ENCODE results near the gene CTCFL. TPM values are rescaled to one million over a fixed set of nuclear protein-coding genes. Genes with fewer than 3 reads are reported as not detected.
A peak's percentile ranks its signal among the peaks of the same experiment; 100 is the strongest.

The CTCFL gene
- total RNA-seq, 3 donors from 2014 or later: 0.11 to 0.27 (median 0.15) TPM

DNA sequence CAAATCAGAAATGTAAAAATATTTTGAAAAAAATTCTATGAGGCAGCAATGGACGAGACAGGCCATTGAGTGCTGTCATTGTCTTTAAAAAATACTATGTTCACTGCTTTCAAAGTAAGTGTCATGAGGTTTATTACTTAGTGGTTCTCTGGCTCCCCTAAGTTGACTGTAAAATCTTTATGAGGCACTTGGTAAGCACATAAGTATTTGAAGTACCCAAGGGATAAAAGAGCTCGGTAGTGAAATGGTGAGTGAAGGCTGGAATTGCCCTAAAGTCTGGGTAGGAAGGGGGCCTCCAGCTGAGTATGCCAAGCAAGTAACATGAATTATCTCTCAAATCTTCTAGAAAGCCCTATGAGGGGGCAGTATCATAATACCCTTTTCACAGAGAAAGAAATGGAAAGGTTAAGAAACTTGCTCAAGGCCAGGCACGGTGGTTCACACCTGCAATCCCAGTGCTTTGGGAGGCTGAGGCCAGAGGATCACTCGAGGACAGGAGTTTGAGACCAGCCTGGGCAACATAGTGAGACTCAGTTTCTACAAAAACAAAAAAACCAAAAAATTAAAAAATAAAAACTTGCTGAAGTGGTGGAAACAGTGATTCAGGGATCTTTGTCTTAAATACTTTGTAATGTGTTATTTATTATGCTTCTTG is 5.5 kb upstream of the CTCFL start:
- DNase-seq: no peak
- no peaks in the 10 kb centered on the region for H3K36me3 Mint-ChIP-seq (ENCODE audit: insufficient read depth)
- no peaks in the 10 kb centered on the region for H3K9me3 Mint-ChIP-seq
- H3K27me3 Mint-ChIP-seq (ENCODE audit: low read depth): peaks cover 15% of the 10 kb centered on the region
- ATAC-seq: no peak
- H3K4me3 Mint-ChIP-seq: no peak overlapping the region
- no peaks in the 10 kb centered on the region for H3K4me1 Mint-ChIP-seq (ENCODE audit: low read depth)

DNA sequence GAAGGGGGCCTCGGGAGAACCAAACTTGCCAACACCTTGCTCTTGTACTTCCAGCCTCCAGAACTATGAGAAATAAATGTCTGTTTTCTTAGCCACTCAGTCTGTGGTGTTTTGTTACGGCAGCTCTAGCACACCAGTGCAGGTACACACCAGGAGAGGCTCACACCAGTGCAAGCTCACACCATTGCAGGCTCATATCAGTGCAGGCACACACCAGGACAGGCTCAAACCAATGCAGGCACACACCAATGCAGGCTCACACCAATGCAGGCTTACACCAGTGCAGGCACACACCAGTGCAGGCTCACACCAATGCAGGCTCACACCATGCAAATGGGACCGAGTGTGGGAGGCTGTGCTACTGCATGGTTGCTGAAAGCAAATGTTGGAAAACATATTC is 4.9 kb upstream of the CTCFL start:
- Mint-ChIP-seq H3K4me1 (ENCODE audit: low read depth) (no peaks in the 10 kb centered on the region), H3K36me3 (ENCODE audit: insufficient read depth) (no peaks in the 10 kb centered on the region), H3K9me3 (no peaks in the 10 kb centered on the region), H3K27me3 (ENCODE audit: low read depth) (peaks cover 10% of the 10 kb centered on the region), H3K4me3 (no peak overlapping the region)
- DNase-seq (no peak), ATAC-seq (no peak)

DNA sequence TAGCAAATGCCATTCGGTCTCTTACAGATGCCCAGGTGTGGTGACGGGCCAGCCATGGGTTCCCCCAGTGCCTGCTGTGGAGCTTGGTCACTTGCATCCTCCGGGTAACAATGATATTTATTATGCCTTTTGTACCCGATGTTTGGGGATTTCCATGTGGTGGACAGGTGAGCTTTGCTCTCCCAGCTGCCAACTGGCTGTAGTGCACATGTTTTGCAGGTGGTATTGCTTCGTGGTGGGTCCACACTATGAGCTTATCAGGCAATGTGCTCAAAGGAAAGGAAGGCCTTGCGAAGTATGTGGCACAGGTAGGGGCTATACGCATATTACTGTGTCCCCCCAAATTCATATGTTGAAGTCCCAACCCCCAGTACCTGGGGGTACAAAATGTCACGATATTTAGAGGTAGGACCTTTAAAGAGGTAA is 4.2 kb upstream of the CTCFL start:
- ATAC-seq (no peak), DNase-seq (no peak)
- Mint-ChIP-seq H3K4me3 (no peak overlapping the region), H3K36me3 (ENCODE audit: insufficient read depth) (no peaks in the 10 kb centered on the region), H3K27me3 (ENCODE audit: low read depth) (peaks cover 10% of the 10 kb centered on the region), H3K9me3 (no peaks in the 10 kb centered on the region), H3K4me1 (ENCODE audit: low read depth) (no peaks in the 10 kb centered on the region)

DNA sequence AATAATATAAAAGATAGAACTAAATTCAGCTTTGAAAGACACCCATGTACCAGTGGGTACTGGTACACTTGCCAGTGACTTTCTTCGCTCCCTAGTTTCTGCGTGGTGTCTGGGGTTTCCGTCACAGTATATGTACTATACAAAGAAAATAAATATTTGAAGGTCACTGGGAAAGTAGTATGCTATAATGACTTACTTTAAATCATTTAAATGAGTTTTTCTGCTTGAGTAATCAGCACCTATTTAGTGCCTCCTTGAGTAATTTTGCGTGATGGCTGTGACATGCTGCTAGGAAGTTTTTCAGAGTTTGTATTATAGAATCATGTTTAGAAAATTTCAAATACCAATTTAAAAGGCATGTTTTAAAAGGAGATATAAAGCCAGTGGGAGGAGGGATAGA is 3.2 kb upstream of the CTCFL start:
- DNase-seq: no peak
- Mint-ChIP-seq H3K4me1 (ENCODE audit: low read depth) (peaks cover 1% of the 10 kb centered on the region), H3K9me3 (no peaks in the 10 kb centered on the region), H3K36me3 (ENCODE audit: insufficient read depth) (no peaks in the 10 kb centered on the region), H3K27me3 (ENCODE audit: low read depth) (peaks cover 3% of the 10 kb centered on the region), H3K4me3 (no peak overlapping the region)
- ATAC-seq: no peak

DNA sequence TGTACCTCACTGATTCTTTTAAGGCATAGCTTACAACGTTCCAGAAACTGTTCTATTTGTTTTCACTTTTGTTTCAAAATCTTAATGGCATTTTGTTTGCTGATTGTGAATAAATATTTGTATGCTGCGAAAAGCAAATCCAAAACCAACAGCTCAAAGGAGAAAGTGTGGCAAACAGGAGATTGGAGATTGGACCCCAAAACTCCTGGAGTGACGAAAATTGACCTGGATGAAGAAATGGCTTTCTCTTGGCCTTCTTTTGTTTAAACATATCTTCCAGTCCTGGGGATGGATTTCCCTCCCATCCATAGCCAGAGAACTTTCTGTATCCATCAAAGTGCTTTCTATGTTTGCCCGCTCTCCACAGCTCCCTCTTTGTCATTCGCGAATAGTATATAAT is 2.8 kb upstream of the CTCFL start:
- Mint-ChIP-seq H3K4me1 (ENCODE audit: low read depth) (peaks cover 5% of the 10 kb centered on the region), H3K4me3 (no peak overlapping the region), H3K27me3 (ENCODE audit: low read depth) (peaks cover under 1% of the 10 kb centered on the region), H3K9me3 (no peaks in the 10 kb centered on the region), H3K36me3 (ENCODE audit: insufficient read depth) (no peaks in the 10 kb centered on the region)
- no peak for DNase-seq
- ATAC-seq: no peak

DNA sequence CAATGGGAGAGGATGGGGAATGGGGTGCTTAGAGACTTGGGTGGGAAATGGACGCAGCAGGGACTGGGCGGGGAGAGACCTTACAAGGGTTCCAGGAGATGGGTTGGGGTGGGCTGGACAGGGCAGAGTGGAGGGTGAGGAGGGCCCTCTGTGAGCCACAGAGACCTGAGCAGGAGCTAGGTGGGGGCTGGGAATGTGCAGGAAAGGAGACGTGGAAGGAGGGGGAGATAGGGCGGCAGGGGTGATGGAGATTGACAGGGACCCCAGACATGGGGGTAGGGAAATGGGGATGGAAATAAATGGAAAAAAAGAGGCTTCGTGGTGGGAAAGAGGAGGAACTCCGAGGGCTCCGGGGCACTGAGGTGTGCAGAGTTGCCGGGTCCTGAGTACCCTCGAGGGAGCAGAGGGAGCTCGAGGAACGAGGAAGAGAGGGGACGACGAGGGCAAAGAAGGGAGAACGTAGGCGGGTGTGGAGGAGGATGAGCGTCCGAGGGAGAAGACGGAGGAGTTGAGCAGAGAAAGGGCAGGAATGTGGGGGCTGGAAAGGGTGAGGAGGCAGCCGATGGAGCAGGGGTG is 2.0 kb upstream of the CTCFL start:
- no peaks in the 10 kb centered on the region for H3K36me3 Mint-ChIP-seq (ENCODE audit: insufficient read depth)
- H3K4me1 Mint-ChIP-seq (ENCODE audit: low read depth): peaks cover 9% of the 10 kb centered on the region
- H3K27me3 Mint-ChIP-seq (ENCODE audit: low read depth): no peaks in the 10 kb centered on the region
- H3K4me3 Mint-ChIP-seq: no peak overlapping the region
- H3K9me3 Mint-ChIP-seq: no peaks in the 10 kb centered on the region
- ATAC-seq: no peak
- DNase-seq: no peak

DNA sequence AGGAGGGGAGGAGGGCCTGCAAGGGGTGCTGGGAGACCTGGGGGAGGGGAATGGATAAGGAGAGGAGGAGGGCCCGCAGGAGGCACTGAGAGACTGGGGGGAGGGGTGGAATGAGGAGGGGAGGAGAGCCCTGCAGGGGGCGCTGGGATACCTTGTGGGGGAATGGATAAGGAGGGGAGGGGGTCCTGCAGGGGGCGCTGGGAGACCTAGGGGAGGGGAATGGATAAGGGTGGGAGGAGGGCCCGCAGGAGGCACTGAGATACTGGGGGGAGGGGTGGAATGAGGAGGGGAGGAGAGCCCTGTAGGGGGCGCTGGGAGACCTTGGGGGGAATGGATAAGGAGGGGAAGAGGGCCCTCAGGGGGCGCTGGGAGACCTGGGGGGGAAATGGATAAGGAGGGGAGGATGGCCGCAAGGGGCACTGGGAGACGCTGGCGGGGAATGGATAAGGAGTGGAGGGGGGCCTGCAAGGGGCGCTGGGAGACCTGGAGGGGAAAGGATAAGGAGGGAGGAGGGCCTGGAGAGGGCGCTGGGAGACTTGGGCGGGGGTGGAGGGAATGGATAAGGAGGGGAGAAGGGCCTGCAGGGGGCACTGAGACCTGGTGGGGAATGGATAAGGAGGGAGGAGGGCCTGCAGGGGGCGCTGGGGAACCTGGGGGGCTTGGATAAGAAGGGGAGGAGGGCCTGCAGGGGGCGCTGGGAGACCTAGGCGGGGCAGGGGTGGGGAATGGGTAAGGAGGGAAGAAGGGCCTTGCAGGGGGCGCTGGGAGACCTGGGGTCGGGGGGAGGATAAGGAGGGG is 1.3 kb upstream of the CTCFL start:
- no peak overlapping the region for H3K4me3 Mint-ChIP-seq
- no peaks in the 10 kb centered on the region for H3K9me3 Mint-ChIP-seq
- ATAC-seq: no peak
- H3K4me1 Mint-ChIP-seq (ENCODE audit: low read depth): peaks cover 9% of the 10 kb centered on the region
- no peak for DNase-seq
- H3K27me3 Mint-ChIP-seq (ENCODE audit: low read depth): no peaks in the 10 kb centered on the region
- H3K36me3 Mint-ChIP-seq (ENCODE audit: insufficient read depth): no peaks in the 10 kb centered on the region

DNA sequence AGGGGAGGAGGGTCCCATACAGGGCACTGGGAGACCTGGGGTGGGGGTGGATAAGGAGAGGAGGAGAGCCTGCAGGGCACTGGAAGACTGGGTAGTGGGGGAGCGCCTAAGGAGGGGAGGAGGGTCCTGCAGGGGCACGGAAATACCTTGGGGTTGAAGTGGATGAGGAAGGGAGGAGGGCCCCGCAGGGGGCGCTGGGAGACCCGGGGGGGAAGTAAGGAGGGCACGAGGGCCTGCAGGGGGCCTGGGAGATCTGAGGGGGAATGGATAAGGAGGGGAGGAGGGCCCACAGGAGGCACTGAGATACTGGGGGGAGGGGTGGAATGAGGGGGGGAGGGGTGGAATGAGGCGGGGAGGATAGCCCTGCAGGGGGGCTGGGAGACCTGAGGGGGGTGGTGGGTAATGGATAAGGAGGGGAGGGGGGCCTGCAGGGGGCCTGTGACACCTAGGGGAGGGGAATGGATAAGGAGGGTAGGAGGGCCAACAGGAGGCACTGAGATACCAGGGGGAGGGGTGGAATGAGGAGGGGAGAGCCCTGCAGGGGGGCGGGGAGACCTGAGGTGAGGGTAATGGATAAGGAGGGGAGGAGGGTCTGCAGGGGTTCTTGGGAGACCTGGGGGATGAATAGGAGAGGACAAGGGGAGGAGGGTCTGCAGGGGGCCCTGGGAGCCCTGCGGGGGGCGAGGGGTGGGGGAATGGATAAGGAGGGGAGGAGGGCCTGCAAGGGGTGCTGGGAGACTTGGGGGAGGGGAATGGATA is 567 bp upstream of the CTCFL start:
- no peak for DNase-seq
- peaks cover 9% of the 10 kb centered on the region for H3K4me1 Mint-ChIP-seq (ENCODE audit: low read depth)
- ATAC-seq: no peak
- H3K9me3 Mint-ChIP-seq: no peaks in the 10 kb centered on the region
- H3K4me3 Mint-ChIP-seq: no peak overlapping the region
- no peaks in the 10 kb centered on the region for H3K36me3 Mint-ChIP-seq (ENCODE audit: insufficient read depth)
- no peaks in the 10 kb centered on the region for H3K27me3 Mint-ChIP-seq (ENCODE audit: low read depth)

DNA sequence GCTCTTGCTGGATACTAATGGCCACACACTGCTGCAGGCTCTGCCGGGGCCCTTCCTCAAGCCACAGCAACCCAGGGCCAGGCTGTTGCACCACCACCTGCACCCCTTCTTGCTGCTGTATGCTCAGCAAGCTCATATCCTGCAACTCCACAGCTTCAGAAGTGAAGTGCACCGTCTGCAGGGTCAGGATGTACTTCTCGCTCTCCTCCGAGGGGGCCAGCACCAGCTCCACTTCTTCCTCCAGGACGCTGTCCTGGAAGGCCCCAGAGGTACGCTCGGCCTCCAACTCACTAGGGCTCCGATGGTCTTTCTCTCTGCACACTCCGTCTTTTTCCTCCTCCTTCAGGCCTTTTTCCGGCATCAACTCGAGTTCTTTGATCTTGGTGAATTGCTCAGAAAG is 1.2 kb downstream of the CTCFL start:
- ATAC-seq: no peak
- Mint-ChIP-seq H3K4me1 (ENCODE audit: low read depth) (peaks cover 9% of the 10 kb centered on the region), H3K4me3 (no peak overlapping the region), H3K9me3 (no peaks in the 10 kb centered on the region), H3K36me3 (ENCODE audit: insufficient read depth) (no peaks in the 10 kb centered on the region), H3K27me3 (ENCODE audit: low read depth) (no peaks in the 10 kb centered on the region)
- no peak for DNase-seq

DNA sequence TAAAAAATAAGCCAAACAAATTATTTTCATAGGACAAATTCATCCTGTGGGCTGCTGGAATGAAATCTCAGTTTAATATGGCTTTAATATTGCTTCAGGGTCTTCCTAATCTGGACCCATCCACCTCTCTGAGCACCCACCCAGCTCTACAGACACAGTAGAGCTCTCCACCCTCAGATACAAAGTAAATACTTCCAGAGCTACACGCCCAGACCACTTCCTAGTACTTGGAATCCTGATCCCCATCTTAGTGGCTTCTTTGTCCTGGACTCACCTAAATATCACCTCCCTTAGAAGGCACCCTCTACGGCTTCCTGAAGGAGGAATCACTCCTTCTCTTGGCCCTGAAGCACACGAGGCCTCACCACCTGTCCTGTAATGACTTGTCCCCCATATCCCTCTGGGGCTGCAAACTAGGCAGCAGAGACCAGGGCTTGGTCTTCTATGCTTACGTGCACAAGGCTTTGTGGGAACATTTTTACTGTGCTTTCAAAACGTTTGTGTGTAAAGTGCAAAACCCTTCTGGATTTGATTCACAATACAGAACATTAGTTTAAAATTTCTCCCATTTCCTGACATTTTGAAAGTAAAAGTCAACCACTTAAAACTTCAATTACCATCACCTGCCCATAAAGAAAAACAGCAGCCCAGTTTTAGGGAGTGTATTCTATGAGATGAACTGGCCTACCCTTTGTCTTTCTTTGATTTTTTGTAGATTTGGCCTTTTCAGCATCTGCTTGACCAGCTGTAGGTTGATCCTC is 2.4 kb downstream of the CTCFL start:
- no peak for ATAC-seq
- H3K4me1 Mint-ChIP-seq (ENCODE audit: low read depth): peaks cover 9% of the 10 kb centered on the region
- no peaks in the 10 kb centered on the region for H3K36me3 Mint-ChIP-seq (ENCODE audit: insufficient read depth)
- no peaks in the 10 kb centered on the region for H3K9me3 Mint-ChIP-seq
- H3K4me3 Mint-ChIP-seq: no peak overlapping the region
- DNase-seq: no peak
- H3K27me3 Mint-ChIP-seq (ENCODE audit: low read depth): no peaks in the 10 kb centered on the region

DNA sequence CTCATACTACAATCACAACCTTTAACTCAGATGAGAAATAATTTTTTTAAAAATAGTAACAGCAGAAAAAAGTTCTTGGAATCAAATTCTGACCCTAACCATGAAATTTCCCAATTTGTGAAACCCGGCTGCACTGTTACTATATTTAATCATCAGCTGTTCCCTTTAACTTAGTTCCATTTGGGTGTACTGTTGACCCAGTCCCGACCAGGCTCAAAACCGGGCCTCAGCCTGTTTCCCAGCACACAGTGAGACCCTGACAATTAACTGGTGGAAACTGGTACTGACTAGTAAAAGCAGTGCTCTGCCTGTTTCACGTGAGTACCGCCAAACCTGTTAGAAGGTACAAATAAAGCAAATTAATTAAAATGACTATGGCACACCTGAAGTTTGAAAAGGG is 7.0 kb downstream of the CTCFL start:
- Mint-ChIP-seq H3K27me3 (ENCODE audit: low read depth) (peaks cover 5% of the 10 kb centered on the region), H3K36me3 (ENCODE audit: insufficient read depth) (no peaks in the 10 kb centered on the region), H3K4me3 (no peak overlapping the region), H3K4me1 (ENCODE audit: low read depth) (peaks cover 5% of the 10 kb centered on the region), H3K9me3 (no peaks in the 10 kb centered on the region)
- DNase-seq (no peak), ATAC-seq (no peak)

DNA sequence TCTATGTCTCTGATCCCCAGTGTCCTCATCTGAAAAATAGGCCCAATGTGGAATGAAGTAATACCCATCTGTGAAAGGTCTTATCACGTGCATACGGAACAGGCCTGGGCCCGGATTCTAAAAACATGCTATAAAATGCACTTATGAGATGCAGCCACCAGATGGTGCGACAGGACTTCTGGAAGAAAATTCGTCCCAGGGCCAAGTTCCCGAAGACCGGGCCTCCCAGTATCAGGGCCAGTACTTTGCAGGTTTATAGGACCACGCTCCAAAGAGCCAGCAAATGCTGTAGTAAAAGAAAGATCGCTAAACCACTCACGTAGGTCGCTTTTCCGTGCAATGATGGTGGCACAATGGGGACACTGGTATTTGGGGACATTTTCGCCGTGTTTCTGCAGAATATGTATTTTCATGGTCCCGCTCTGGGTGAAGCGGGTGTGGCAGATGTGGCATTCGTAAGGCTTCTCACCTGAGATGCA is 10.6 kb downstream of the CTCFL start:
- H3K4me1 Mint-ChIP-seq (ENCODE audit: low read depth): no peaks in the 10 kb centered on the region
- peaks cover 17% of the 10 kb centered on the region for H3K27me3 Mint-ChIP-seq (ENCODE audit: low read depth)
- H3K9me3 Mint-ChIP-seq: no peaks in the 10 kb centered on the region
- peak in 1 of 2 donors; percentile 21 for ATAC-seq
- no peaks in the 10 kb centered on the region for H3K36me3 Mint-ChIP-seq (ENCODE audit: insufficient read depth)
- DNase-seq: no peak
- H3K4me3 Mint-ChIP-seq: no peak overlapping the region

DNA sequence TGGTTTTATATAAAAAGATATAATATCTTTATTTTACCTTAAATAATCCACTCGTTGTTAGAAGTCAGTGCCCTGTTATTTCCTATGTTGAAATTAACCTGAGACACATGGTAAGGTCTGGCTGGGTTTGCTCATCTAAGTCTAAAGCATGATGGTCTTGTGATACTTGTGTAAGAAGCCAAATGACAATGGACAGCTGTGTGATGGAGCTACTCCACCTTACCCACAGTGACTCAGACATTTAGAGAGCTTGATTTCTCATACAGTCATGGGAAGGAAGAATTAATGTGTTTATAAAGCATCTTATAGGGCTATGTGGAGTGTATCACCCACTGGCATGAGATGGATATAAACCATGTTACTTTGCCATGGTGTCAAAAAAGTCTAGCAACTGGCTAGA is 11.7 kb downstream of the CTCFL start:
- Mint-ChIP-seq H3K36me3 (ENCODE audit: insufficient read depth) (no peaks in the 10 kb centered on the region), H3K9me3 (no peaks in the 10 kb centered on the region), H3K4me1 (ENCODE audit: low read depth) (no peaks in the 10 kb centered on the region), H3K4me3 (no peak overlapping the region), H3K27me3 (ENCODE audit: low read depth) (peaks cover 20% of the 10 kb centered on the region)
- no peak for ATAC-seq
- no peak for DNase-seq

DNA sequence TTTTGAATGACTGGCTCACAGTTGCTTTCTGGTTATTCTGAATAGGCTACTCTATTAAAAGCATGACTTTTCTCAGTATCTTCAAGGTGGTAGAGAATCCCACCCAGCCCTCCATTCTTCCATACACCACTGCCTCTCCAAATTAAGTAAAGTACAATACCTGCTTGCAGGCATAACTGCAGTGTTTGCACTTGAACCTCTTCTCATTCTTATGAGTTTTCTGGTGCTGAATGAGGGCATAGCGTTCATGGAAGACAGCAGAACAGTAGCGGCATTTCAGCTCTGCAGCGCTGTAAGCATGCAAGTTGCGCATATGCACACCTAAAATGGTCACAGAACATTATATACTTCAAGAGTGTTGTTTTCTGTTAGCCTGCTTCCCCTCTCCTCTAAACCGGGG is 12.5 kb downstream of the CTCFL start:
- no peaks in the 10 kb centered on the region for H3K36me3 Mint-ChIP-seq (ENCODE audit: insufficient read depth)
- H3K9me3 Mint-ChIP-seq: no peaks in the 10 kb centered on the region
- H3K4me1 Mint-ChIP-seq (ENCODE audit: low read depth): no peaks in the 10 kb centered on the region
- no peak overlapping the region for H3K4me3 Mint-ChIP-seq
- ATAC-seq: no peak
- H3K27me3 Mint-ChIP-seq (ENCODE audit: low read depth): peaks cover 22% of the 10 kb centered on the region
- DNase-seq: no peak
